ENCODE data around the gene SNRNP48.

- TF ChIP-seq CTCF (conservative IDR thresholded peaks at IDR 0.05; ENCODE audit: low read depth, low read length) = no peak
- no peak for TF ChIP-seq EZH2 (IDR thresholded peaks at IDR 0.05; ENCODE audit: borderline replicate concordance, low read depth, low read length, poor library complexity, severe bottlenecking)
Measured at GRCh38 chr6:7604003-7604402, 14.0 kb downstream of the SNRNP48 start.
